K562 (cell line): ENCODE results near the gene CHST8.

Experiments
- CBFB ChIP-seq: sonication (generic); formaldehyde crosslinking; IDR thresholded peaks from 2 replicates; pipeline ENCODE4 v1.4.0; 2020; ENCODE audit warnings: mild to moderate bottlenecking, missing genetic modification reagents
- CEBPB ChIP-seq: fragments of 450-650 bp; IDR thresholded peaks from 2 replicates; pipeline ENCODE4 v1.6.1; 2016; ENCODE audit warnings: missing genetic modification characterization, missing compliant biosample characterization
- ERF ChIP-seq: fragments of 450-650 bp; formaldehyde crosslinking; IDR thresholded peaks from 2 replicates; pipeline ENCODE4 v1.4.0; 2020; ENCODE audit warnings: mild to moderate bottlenecking, mixed read lengths
- NFRKB ChIP-seq: fragments of 450-650 bp; IDR thresholded peaks from 2 replicates; pipeline ENCODE4 v1.6.1; 2016; ENCODE audit warnings: low read depth
- SMC3 ChIP-seq: conservative IDR thresholded peaks from 2 replicates; pipeline ENCODE4 v1.6.1; 2011; ENCODE audit warnings: low read depth, low read length, improper control_type of control experiment; ENCODE audit not compliant: insufficient read depth
- ZNF253 ChIP-seq: fragments of 250-450 bp; sonication (Bioruptor Pico); conservative IDR thresholded peaks from 2 replicates; pipeline ENCODE4 v1.6.1; 2021; ENCODE audit warnings: mild to moderate bottlenecking
- ZNF583 ChIP-seq: fragments of 250-450 bp; sonication (Bioruptor Pico); IDR thresholded peaks from 2 replicates; pipeline ENCODE4 v1.4.0; 2020
- TF ChIP-seq, protein P1 (sequence below): sonication (generic); formaldehyde crosslinking; IDR thresholded peaks from 2 replicates; pipeline ENCODE4 v1.8.0; 2022; ENCODE audit warnings: mild to moderate bottlenecking, missing genetic modification reagents
- TF ChIP-seq, protein P2 (sequence below): fragments of 250-450 bp; sonication (Bioruptor Pico); IDR thresholded peaks from 2 replicates; pipeline ENCODE4 v1.8.0; 2021; ENCODE audit warnings: borderline replicate concordance, mild to moderate bottlenecking, moderate library complexity; ENCODE audit not compliant: poor library complexity, severe bottlenecking
- TF ChIP-seq, protein P3 (sequence below), 2 experiments: fragments of 200-800 bp in 1 of 2; sonication (Bioruptor generic) in 1 of 2; sonication (generic) in 1 of 2; formaldehyde crosslinking in 1 of 2; IDR thresholded peaks in 1 of 2; conservative IDR thresholded peaks in 1 of 2; 2 replicates each; pipeline versions ENCODE4 v1.5.0 to v1.6.1; 2016 to 2020; ENCODE audit warnings: missing compliant biosample characterization in 1 of 2, missing genetic modification characterization in 1 of 2, missing genetic modification reagents in 1 of 2
- TF ChIP-seq, protein P4 (sequence below), 3 experiments: IDR thresholded peaks in 2 of 3; conservative IDR thresholded peaks in 1 of 3; 2 replicates each; pipeline ENCODE4 v1.5.1; 2011 to 2012; ENCODE audit warnings: low read length in 3 of 3, mild to moderate bottlenecking in 3 of 3, control low read depth in 2 of 3, improper control_type of control experiment in 1 of 3, inconsistent platforms in 1 of 3, low read depth in 1 of 3, mixed read lengths in 1 of 3, moderate library complexity in 1 of 3; ENCODE audit not compliant: insufficient read depth in 2 of 3

DNA sequence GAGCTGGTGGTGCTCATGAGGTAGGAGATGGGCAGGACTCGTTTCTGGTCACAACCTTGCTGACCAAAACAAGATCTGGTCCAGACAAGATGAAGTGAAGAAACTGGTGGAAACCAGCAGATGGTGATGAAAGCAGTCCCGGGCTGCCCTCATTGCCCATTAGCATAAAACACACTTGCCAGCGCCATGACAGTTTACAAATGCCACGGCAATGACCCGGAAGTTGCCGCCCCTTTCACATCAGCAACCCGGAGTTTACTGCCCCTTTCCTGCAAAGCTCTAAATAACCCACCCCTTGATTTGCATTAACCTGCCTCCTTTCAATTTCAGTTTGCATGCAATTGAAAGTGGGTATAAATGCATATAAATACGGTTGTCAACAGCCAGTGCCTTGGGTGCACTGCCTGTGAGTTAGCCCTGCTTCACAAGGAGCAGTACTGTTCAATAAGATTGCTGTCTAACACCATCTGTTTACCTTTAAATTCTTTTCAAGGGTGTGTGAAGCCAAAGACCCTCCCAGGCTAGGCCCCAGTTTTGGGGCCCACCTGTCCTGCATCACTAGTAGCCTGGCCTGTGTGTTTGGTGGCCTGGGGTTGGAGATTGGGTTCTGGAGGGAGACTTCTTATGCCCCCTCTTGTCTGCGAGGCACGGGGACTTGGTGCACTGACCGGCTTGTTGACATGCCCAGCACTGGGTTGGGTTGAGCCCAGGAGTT, 38.8 kb downstream of the CHST8 start:
- TF ChIP-seq ZNF583 (CRISPR knock-in tag) (no peak), ZNF253 (CRISPR knock-in tag) (no peak), NFRKB (no peak), CBFB (CRISPR knock-in tag) (no peak), CEBPB (tag) (no peak), SMC3 (no peak), ERF (no peak)
- TF ChIP-seq, protein P1, sequence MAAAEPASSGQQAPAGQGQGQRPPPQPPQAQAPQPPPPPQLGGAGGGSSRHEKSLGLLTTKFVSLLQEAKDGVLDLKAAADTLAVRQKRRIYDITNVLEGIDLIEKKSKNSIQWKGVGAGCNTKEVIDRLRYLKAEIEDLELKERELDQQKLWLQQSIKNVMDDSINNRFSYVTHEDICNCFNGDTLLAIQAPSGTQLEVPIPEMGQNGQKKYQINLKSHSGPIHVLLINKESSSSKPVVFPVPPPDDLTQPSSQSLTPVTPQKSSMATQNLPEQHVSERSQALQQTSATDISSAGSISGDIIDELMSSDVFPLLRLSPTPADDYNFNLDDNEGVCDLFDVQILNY (CRISPR knock-in tag) = no peak
- TF ChIP-seq, protein P2, sequence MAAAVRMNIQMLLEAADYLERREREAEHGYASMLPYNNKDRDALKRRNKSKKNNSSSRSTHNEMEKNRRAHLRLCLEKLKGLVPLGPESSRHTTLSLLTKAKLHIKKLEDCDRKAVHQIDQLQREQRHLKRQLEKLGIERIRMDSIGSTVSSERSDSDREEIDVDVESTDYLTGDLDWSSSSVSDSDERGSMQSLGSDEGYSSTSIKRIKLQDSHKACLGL (CRISPR knock-in tag) = no peak
- TF ChIP-seq, protein P3, sequence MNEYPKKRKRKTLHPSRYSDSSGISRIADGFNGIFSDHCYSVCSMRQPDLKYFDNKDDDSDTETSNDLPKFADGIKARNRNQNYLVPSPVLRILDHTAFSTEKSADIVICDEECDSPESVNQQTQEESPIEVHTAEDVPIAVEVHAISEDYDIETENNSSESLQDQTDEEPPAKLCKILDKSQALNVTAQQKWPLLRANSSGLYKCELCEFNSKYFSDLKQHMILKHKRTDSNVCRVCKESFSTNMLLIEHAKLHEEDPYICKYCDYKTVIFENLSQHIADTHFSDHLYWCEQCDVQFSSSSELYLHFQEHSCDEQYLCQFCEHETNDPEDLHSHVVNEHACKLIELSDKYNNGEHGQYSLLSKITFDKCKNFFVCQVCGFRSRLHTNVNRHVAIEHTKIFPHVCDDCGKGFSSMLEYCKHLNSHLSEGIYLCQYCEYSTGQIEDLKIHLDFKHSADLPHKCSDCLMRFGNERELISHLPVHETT (CRISPR knock-in tag; conservative IDR thresholded peaks at IDR 0.05 in 1 of 2, IDR thresholded peaks at IDR 0.05 in 1 of 2) = no peak
- TF ChIP-seq, protein P4, sequence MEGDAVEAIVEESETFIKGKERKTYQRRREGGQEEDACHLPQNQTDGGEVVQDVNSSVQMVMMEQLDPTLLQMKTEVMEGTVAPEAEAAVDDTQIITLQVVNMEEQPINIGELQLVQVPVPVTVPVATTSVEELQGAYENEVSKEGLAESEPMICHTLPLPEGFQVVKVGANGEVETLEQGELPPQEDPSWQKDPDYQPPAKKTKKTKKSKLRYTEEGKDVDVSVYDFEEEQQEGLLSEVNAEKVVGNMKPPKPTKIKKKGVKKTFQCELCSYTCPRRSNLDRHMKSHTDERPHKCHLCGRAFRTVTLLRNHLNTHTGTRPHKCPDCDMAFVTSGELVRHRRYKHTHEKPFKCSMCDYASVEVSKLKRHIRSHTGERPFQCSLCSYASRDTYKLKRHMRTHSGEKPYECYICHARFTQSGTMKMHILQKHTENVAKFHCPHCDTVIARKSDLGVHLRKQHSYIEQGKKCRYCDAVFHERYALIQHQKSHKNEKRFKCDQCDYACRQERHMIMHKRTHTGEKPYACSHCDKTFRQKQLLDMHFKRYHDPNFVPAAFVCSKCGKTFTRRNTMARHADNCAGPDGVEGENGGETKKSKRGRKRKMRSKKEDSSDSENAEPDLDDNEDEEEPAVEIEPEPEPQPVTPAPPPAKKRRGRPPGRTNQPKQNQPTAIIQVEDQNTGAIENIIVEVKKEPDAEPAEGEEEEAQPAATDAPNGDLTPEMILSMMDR (IDR thresholded peaks at IDR 0.05 in 2 of 3, conservative IDR thresholded peaks at IDR 0.05 in 1 of 3; ENCODE audit: insufficient read depth in 2 of 3, low read depth in 1 of 3, low read length in 3 of 3) = no peak
